Measurements from ENCODE around the gene BNC2.

Gene BNC2

GRCh38 chr9:16888594-16888993 is 18.1 kb upstream of the BNC2 start:
- H3K4me3 ChIP-seq (ENCODE audit: low read depth, low read length): no peak overlapping the region
- ChIA-PET POLR2A (no interaction called here), CTCF (no interaction called here)
- H3K9me3 ChIP-seq (ENCODE audit: control insufficient read depth, insufficient read depth, low read depth, low read length): no peaks in the 10 kb centered on the region
- no peak overlapping the region for H3K27ac ChIP-seq (ENCODE audit: extremely low read depth, low read depth, low read length)
- no peaks in the 10 kb centered on the region for H3K36me3 ChIP-seq (ENCODE audit: control insufficient read depth in 2 of 2, insufficient read depth in 1 of 2, low read length in 2 of 2)
- TF ChIP-seq HOXD13 (CRISPR knock-in tag; IDR thresholded peaks at IDR 0.05; ENCODE audit: borderline replicate concordance): no peak
- no peak for TF ChIP-seq SP3 (tag by site-specific recombination; IDR thresholded peaks at IDR 0.05)
- no peak for TF ChIP-seq ZNF311 (tag by site-specific recombination; IDR thresholded peaks at IDR 0.05; ENCODE audit: borderline replicate concordance)
- TF ChIP-seq ZNF623 (tag by site-specific recombination; IDR thresholded peaks at IDR 0.05): no peak
- TF ChIP-seq ZNF626 (tag by site-specific recombination; IDR thresholded peaks at IDR 0.05): no peak
- no peaks in the 10 kb centered on the region for H3K4me1 ChIP-seq (ENCODE audit: control insufficient read depth, insufficient read depth, low read length)

- POLR2A ChIA-PET: no interaction called here
These were observed 15.5 kb upstream of the BNC2 start for GRCh38 chr9:16885931-16886330.

GRCh38 chr9:16884952-16885513 is 14.6 kb upstream of the BNC2 start:
- no peak overlapping the region for H3K4me3 ChIP-seq (ENCODE audit: low read depth, low read length)
- no peaks in the 10 kb centered on the region for H3K4me1 ChIP-seq (ENCODE audit: control insufficient read depth, insufficient read depth, low read length)
- H3K9me3 ChIP-seq (ENCODE audit: control insufficient read depth, insufficient read depth, low read depth, low read length): no peaks in the 10 kb centered on the region
- no peaks in the 10 kb centered on the region for H3K36me3 ChIP-seq (ENCODE audit: control insufficient read depth in 2 of 2, insufficient read depth in 1 of 2, low read length in 2 of 2)
- no peak overlapping the region for H3K27ac ChIP-seq (ENCODE audit: extremely low read depth, low read depth, low read length)
- ChIA-PET POLR2A (no interaction called here), CTCF (no interaction called here)
- no peak for TF ChIP-seq ZBTB21 (tag by site-specific recombination; IDR thresholded peaks at IDR 0.05)
- no peak for TF ChIP-seq MZF1 (tag by site-specific recombination; IDR thresholded peaks at IDR 0.05; ENCODE audit: borderline replicate concordance)
- no peak for TF ChIP-seq ZNF664 (tag by site-specific recombination; IDR thresholded peaks at IDR 0.05)
- TF ChIP-seq ZNF133 (tag by site-specific recombination; IDR thresholded peaks at IDR 0.05): no peak

More at GRCh38 chr9:16885931-16886330, 15.5 kb upstream of the BNC2 start:
- H3K9me3 ChIP-seq (ENCODE audit: control insufficient read depth, insufficient read depth, low read depth, low read length): no peaks in the 10 kb centered on the region
- TF ChIP-seq ZNF223 (tag by site-specific recombination; IDR thresholded peaks at IDR 0.05) (no peak), ZBTB6 (tag by site-specific recombination; IDR thresholded peaks at IDR 0.05) (no peak), ZNF529 (tag by site-specific recombination; IDR thresholded peaks at IDR 0.05; ENCODE audit: insufficient replicate concordance) (no peak), ZFP3 (tag by site-specific recombination; IDR thresholded peaks at IDR 0.05; ENCODE audit: low read depth) (no peak), ZNF776 (tag by site-specific recombination; IDR thresholded peaks at IDR 0.05; ENCODE audit: borderline replicate concordance) (no peak), ZSCAN30 (tag by site-specific recombination; IDR thresholded peaks at IDR 0.05) (no peak), MZF1 (tag by site-specific recombination; IDR thresholded peaks at IDR 0.05; ENCODE audit: borderline replicate concordance) (no peak), ZNF311 (tag by site-specific recombination; IDR thresholded peaks at IDR 0.05; ENCODE audit: borderline replicate concordance) (no peak), ZSCAN18 (tag by site-specific recombination; IDR thresholded peaks at IDR 0.05) (no peak), ZNF48 (tag by site-specific recombination; IDR thresholded peaks at IDR 0.05) (no peak)
- H3K4me1 ChIP-seq (ENCODE audit: control insufficient read depth, insufficient read depth, low read length): no peaks in the 10 kb centered on the region
- no peaks in the 10 kb centered on the region for H3K36me3 ChIP-seq (ENCODE audit: control insufficient read depth in 2 of 2, insufficient read depth in 1 of 2, low read length in 2 of 2)
- H3K27ac ChIP-seq (ENCODE audit: extremely low read depth, low read depth, low read length): no peak overlapping the region
- CTCF ChIA-PET: no interaction called here
- H3K4me3 ChIP-seq (ENCODE audit: low read depth, low read length): no peak overlapping the region

All from HEK293 (cell line).